GM18502 (cell line): ENCODE results near the gene PCDHA11.
"Not testable (repeated sequence)": the region's sequence is repeated elsewhere in the genome, so short reads cannot be mapped to it uniquely, and the experiment has no call there.

Experiments
- ATAC-seq: cut with Tn5 transposase; IDR thresholded peaks from one replicate; pipeline ENCODE4 v1.9.1; 2021; ENCODE audit warnings: mild to moderate bottlenecking; ENCODE audit not compliant: unreplicated experiment, poor library complexity

Gene PCDHA11

GRCh38 chr5:140848139-140849102 is 20.3 kb upstream of the PCDHA11 start, which contains the start of gene PCDHA9:
PCDHA9 (plus strand) TSS chr5:140848382; CDS start chr5:140848496, 114 bp downstream.
- not testable (repeated sequence) for ATAC-seq

GRCh38 chr5:140849831-140850634 is 18.7 kb upstream of the PCDHA11 start:
- not testable (repeated sequence) for ATAC-seq

DNA sequence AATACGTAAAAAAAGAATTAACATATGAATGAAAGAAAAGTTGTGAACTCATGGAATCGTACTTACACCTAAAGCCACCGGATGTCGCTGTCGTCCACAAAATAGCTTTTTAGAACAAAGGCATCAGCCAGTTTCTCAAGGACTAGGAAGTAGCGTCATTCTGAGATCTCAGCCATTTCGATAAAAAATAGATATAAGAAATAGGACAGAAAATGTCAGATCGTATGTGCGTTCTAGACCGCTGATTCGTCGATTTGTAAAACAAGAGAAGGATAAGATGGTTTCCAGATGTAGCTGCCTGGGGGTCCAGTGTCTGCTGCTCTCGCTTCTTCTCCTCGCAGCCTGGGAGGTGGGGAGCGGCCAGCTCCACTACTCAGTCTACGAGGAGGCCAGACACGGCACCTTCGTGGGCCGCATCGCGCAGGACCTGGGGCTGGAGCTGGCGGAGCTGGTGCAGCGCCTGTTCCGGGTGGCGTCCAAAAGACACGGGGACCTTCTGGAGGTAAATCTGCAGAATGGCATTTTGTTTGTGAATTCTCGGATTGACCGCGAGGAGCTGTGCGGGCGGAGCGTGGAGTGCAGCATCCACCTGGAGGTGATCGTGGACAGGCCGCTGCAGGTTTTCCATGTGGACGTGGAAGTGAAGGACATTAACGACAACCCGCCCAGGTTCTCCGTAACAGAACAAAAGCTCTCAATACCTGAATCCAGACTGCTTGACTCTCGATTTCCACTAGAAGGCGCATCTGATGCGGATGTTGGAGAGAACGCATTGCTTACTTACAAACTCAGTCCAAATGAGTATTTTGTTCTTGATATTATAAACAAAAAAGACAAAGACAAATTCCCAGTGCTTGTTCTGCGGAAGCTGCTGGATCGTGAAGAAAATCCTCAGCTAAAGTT is 12.7 kb upstream of the PCDHA11 start, which contains the start of gene PCDHA10:
TSS of gene PCDHA10 (plus strand) at position 126 of the 903 bp plus-strand sequence. CDS start at position 278, 152 bp downstream.
- ATAC-seq = no peak

- ATAC-seq = no peak
Observed at GRCh38 chr5:140857177-140857986, 11.4 kb upstream of the PCDHA11 start.

- ATAC-seq = no peak
Observed at GRCh38 chr5:140857987-140858240, 10.8 kb upstream of the PCDHA11 start.

- no peak for ATAC-seq
Observed at GRCh38 chr5:140862441-140863295, 6.1 kb upstream of the PCDHA11 start.

DNA sequence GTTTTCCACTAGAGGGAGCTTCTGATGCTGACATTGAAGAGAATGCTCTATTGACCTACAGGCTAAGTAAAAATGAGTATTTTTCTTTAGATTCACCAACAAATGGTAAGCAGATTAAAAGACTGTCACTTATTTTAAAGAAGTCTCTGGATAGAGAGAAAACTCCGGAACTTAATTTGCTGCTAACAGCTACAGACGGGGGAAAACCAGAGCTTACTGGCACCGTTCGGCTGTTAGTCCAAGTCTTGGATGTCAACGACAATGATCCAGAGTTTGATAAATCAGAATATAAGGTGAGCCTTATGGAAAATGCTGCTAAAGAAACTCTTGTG is 764 bp downstream of the PCDHA11 start:
- no peak for ATAC-seq

DNA sequence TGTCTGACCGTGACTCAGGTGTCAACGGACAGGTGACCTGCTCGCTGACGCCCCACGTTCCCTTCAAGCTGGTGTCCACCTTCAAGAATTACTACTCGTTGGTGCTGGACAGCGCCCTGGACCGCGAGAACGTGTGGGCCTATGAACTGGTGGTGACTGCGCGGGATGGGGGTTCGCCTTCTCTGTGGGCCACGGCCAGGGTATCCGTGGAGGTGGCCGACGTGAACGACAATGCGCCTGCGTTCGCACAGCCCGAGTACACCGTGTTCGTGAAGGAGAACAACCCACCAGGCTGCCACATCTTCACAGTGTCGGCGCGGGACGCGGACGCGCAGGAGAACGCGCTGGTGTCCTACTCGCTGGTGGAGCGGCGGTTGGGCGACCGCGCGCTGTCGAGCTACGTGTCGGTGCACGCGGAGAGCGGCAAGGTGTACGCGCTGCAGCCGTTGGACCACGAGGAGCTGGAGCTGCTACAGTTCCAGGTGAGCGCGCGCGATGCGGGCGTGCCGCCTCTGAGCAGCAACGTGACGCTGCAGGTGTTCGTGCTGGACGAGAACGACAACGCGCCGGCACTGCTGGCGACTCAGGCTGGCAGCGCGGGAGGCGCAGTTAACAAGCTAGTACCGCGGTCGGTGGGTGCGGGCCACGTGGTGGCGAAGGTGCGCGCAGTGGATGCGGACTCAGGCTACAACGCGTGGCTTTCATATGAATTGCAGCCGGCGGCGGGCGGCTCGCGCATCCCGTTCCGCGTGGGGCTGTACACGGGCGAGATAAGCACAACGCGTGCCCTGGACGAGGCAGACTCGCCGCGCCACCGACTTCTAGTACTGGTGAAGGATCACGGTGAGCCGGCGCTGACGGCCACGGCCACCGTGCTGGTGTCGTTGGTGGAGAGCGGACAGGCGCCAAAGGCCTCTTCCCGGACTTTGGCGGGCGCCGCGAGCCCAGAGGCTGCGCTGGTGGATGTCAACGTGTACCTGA is 1.8 kb downstream of the PCDHA11 start:
- no peak for ATAC-seq

GRCh38 chr5:140875085-140876065 is 6.6 kb downstream of the PCDHA11 start, which contains the start of gene PCDHA12:
PCDHA12 (plus strand) TSS chr5:140875308; CDS start chr5:140875473, 165 bp downstream.
- ATAC-seq = no peak

DNA sequence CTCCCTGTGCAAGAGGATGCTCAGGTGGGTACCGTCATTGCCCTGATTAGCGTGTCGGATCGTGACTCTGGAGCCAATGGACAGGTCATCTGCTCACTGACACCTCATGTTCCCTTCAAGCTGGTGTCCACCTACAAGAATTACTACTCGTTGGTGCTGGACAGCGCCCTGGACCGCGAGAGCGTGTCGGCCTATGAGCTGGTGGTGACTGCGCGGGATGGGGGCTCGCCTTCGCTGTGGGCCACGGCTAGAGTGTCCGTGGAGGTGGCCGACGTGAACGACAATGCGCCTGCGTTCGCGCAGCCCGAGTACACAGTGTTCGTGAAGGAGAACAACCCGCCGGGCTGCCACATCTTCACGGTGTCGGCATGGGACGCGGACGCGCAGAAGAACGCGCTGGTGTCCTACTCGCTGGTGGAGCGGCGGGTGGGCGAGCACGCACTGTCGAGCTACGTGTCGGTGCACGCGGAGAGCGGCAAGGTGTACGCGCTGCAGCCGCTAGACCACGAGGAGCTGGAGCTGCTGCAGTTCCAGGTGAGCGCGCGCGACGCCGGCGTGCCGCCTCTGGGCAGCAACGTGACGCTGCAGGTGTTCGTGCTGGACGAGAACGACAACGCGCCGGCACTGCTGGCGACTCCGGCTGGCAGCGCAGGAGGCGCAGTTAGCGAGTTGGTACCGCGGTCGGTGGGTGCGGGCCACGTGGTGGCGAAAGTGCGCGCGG is 7.9 kb downstream of the PCDHA11 start:
- ATAC-seq = not testable (repeated sequence)

DNA sequence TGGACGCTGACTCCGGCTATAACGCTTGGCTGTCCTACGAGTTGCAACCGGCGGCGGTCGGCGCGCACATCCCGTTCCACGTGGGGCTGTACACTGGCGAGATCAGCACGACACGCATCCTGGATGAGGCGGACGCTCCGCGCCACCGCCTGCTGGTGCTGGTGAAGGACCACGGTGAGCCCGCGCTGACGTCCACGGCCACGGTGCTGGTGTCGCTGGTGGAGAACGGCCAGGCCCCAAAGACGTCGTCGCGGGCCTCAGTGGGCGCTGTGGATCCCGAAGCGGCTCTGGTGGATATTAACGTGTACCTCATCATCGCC is 8.5 kb downstream of the PCDHA11 start:
- no peak for ATAC-seq

DNA sequence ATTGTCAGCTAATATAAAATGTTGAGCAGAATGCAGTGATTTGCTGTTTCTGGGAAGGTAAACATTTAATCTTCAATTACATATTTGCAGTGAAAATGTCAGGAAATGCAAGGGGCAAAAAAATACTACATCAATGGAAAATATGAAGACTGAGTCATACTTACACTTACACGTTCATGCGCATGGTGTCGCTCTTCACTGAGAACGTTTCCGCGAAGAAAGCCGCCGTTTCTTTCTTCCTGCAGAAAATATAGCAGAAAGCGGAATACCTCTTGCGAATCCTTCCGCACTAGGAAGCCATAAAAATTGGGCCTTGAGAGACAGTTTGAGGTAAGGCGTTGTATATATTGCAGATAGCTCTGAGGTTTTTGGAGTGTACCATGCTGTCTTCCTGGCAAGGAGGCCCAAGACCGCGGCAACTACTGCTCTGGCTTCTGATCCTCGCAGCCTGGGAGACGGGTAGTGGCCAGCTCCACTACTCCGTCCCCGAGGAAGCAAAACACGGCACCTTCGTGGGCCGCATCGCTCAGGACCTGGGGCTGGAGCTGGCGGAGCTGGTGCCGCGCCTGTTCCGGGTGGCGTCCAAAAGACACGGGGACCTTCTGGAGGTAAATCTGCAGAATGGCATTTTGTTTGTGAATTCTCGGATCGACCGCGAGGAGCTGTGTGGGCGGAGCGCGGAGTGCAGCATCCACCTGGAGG is 13.3 kb downstream of the PCDHA11 start, which contains the start of gene PCDHA13:
TSS of gene PCDHA13 (plus strand) at position 236 of the 702 bp plus-strand sequence. CDS start at position 381, 145 bp downstream.
- ATAC-seq = no peak

GRCh38 chr5:140882591-140882899 is 13.8 kb downstream of the PCDHA11 start:
- no peak for ATAC-seq

GRCh38 chr5:140883373-140883772 is 14.6 kb downstream of the PCDHA11 start:
- no peak for ATAC-seq
